ENCODE measurements around the gene OSBPL2.

Gene OSBPL2

DNA sequence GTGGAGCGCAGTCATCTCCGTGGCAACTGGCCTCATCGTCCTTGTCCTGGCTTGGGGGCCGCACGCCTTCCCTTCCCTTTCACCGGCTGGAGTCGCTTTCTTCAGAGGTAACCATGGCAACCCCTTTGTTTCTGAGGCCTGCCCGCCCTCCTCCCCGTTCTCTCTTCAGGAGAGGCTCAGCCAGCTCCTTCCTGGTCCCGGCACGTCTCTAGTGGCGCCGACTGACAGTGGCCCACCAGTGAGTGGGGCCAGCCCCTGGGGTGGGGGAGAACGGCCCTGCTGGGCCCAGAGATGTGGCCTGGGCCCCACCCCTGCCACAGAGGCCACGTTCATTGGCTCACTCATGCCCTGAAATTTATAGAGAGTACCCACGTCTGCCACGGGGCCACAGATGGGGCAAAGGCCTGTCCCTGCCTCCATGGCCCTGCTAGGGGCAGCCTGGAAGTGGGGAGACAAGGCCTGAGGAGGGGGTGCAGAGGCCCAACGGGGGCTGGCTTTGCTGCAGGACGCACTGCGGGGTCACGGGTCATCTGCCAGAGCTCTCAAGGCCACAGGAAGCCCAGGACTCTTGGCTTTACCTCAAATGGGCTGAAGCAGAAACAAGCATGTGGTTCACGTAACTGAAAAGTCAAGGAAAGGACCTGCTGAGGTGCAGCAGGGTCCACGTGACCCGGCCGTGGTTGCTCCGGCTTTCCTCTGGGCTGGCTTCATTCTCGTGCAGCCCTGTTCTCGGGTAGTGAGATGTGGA, 1.4 kb upstream of the OSBPL2 start:
- no peak for FAIRE-seq

DNA sequence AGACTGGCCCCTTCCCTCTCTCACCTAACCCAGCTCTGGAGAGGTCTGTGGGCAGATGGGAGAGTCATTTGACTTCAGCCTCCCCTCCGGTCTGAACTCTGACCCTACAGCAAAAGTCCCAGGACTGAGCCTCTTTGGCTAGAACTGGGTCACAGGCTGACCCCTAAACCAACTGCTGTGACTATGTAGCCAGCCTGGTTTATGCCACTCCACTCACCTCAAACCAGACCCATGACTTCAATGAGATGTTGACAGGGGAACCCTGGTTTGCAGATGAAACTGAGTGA, 864 bp upstream of the OSBPL2 start:
- FAIRE-seq, result no peak

DNA sequence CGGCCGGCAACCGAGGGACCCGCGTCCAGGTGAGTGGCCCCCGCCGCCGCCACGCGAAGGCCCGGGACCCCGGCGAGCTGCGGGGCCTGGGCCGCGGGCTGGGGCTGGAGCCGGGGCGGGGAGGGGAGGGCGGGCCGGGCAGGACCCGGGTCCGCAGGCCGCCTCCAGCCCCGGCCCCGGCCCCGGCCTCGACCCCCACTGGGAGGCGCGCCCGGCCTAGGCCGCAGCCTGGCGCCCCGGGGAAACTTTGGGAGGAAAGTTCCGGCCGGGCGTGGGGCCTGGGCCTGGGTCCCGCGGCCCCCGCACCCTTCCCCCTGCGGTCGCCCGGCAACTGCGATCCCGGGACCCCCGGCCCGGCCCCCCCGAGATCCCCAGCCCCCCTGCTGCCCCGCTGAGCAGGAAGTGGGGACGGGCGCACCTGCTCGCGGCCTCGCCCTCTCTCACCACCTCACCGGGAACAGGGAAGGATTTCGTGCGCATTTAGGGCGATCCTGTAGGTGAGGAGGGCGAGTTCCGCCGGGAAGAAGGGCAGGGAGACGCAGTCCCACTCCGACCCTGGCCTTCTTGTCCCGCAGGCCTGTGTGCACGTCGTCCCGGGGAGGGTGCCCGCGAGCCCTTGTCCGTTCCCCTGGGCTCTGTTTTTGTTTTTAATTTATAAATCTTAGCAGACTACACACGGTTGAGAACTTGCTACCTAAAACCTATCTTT, 402 bp downstream of the OSBPL2 start:
- FAIRE-seq, result no peak

DNA sequence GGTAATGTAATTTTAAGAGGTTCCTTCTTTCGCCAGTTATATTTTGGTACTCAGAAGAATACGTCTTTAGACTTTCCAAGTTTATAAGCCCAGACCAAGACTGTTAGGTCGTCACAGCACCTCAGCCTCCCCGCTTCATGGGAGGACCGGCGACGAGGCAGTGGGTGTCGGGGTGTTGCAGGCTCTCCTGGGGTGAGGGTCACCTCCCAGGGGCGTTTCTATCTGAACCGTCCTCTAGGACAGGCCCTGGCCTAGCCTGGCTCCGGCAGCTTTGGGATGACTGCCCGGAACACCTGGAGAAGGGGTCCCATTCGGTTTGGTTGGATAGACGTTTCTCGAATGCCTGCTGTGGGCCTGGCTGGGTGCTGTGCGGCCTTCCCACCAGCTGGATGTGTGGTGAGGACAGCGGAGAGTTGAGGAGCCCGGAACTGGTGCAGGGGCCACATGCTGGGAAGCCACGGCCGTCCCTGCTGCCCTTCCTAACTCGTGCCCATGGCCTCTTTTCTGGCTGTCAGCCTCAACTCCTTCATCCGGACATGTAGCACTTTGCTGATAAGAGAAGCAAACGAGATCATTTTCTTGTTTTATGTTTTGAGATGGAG, 1.1 kb downstream of the OSBPL2 start:
- FAIRE-seq, result no peak

DNA sequence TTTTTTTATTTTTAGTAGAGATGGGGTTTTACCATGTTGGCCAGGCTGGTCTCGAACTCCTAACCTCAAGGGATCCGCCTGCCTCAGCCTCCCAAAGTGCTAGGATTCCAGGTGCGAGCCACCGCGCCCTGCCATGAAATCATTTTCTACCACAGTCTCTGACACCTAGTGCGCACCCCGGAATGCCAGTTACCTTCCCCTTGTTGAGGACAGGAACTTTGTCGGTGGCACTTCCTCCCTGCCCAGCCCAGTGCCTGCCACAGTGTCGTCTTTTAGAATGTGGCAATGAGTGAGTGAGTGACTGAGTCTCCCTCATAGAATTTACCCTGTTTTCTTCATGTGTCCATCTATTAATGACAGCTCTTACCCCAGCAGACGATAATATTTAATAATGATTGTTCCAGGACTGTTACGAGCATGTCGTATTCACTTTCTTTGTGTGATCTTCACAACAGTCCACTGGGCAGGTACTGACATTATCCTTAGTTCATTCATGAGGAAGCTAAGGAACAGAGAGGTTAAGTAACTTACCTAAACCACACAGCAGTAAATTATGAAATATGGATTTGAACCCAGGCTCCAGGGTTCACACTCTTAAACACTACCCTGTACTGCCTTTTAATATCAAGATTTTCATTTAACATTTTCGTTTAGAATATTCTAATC, 1.8 kb downstream of the OSBPL2 start:
- no peak for FAIRE-seq

DNA sequence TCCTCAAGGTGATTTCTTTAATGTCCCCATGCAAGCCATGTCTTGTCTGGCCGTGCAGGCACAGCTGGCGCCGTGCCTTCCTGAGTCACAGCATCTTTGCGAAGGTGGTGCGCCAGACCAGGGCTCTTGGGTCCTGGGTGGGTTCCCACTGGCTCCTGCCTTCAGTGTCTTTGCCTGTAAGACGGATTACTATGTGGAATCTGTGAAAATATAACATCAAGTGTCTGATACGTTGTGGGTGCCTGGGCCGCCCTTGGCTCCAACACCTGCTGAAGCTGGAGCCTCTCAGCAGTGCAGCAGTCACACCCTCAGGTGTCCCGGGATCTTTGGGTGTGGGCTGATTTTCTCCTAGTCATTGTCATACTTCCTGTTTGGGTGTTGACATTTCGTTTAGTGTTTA, 3.2 kb downstream of the OSBPL2 start:
- FAIRE-seq, result no peak

DNA sequence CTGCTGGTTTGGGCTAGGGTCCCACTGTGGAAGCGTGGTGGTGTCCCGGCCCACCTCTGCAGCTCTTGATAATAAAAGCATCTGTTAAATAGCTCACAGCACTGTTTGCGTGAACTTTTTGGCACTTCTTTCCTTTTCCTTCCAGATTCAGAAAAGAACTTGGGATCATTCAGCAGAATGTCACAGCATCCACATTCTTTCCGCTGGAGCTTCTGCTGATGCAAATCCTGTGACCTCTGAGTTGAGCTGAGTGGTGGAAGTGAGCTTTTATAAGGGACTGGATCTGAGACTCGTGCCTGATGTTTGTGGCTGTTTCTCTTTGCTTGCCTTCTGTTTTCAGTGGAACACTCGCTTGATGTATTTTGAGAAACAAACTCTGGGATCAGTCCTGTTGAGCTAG, 3.9 kb downstream of the OSBPL2 start:
- FAIRE-seq, result no peak

DNA sequence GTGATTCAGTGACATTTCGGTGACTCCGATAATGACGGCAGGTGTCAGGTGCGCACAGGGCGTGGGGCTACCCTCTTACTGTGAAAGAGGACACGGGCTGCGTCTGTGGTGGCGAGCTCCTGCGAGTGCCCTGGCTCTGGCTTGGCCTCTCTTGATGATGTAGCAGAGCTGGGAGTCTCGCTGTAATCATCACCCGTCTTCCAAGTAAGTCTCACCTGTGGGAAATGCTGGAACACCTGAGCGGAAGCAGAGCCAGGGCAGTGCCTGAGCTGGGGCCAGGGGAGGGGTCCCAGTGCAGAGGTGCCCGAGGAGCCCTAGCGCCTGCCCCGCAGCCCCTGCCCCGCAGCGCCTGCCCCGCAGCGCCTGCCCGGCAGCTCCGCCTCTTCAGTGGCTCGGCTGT, 4.8 kb downstream of the OSBPL2 start:
- no peak for FAIRE-seq

DNA sequence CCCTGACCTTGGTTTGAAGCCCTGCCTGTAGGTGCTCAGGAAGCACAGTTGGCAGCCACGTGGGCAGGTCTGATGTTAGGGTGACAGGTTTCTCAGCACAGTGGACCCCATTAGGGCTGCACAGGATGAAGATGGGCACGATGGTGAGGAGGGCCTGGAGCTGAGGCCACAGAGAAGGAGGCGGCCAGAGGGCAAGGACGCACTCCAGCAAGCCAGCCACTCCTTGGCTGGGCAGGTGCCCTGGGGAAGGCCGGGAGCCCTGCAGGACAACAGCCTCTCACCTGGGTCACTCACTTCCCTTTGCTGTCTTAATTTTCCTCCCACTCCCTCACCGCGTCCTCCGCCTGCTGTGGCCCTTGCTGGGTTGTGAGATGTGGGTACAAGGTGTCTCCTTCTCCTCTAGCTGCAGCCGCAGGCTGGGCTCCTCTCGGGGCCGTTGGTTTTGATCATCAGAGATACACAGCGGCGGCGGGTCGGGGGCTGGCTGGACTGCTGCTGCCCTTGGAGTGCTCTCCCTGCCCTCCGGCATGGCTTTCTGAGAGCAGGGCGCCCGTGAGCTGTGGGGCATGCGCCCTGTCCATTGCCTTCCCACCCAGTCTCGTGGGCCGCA, 5.7 kb downstream of the OSBPL2 start:
- no peak for FAIRE-seq

DNA sequence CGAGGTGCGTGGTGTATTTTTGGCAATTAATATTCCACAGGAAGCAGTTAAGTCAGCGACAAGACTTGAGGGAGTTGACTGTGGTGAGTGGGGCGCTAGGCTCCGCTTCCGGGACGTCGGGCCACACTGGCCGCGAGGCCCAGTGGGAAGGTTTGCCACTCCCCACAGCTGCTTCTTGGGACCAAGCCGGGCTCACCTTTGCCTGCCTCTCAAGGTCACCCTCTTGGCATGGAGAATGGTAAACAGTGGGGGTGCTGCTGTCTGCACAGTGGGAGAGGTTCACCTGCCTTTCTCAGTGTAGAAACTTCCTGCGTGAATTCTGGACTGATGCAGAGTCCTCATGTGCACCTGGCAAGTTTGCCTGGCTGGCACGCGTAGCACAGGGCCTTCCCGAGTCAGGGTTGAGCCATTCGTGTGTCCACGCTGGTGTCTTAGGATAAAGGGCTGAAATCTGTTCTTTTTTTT, 6.4 kb downstream of the OSBPL2 start:
- FAIRE-seq, result no peak

DNA sequence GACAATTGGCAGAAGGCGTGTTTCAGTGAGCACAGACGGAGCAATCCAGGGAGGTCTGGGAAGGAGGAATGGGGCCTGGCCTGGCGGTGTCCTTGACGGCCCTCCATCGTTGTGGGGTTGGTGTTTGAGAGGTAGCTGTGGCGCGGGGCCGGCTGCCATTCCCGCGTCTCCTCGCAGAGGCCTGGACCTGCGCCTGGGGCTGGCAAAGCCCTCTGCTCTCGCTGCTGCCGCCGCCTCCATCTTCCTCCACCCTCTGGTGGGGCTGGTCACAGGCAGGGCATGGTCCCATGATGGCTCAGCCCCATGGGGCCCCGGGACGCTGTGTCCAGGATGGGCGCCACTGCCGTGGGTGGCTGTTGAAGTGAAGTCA, 7.6 kb downstream of the OSBPL2 start:
- no peak for FAIRE-seq

DNA sequence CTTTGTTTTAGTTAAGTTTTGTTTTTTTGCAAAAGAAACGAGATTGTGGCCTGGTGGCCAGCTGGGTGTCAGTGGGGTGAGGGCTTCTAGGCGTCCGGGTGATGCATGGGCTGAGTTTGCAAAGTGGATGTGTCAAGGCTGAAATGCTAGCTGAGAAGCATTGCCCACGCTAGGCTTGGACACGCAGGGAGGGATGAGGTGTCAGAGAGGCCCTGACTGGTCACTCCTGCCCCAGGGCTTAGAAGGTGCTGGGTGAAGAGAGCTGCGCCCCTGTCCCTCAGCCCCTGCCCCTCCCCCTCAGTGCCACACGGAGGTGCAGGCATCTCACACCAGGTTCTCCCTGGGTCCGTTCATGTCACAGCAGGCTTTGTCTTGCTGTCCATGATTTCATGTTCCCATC, 8.1 kb downstream of the OSBPL2 start:
- FAIRE-seq, result no peak

DNA sequence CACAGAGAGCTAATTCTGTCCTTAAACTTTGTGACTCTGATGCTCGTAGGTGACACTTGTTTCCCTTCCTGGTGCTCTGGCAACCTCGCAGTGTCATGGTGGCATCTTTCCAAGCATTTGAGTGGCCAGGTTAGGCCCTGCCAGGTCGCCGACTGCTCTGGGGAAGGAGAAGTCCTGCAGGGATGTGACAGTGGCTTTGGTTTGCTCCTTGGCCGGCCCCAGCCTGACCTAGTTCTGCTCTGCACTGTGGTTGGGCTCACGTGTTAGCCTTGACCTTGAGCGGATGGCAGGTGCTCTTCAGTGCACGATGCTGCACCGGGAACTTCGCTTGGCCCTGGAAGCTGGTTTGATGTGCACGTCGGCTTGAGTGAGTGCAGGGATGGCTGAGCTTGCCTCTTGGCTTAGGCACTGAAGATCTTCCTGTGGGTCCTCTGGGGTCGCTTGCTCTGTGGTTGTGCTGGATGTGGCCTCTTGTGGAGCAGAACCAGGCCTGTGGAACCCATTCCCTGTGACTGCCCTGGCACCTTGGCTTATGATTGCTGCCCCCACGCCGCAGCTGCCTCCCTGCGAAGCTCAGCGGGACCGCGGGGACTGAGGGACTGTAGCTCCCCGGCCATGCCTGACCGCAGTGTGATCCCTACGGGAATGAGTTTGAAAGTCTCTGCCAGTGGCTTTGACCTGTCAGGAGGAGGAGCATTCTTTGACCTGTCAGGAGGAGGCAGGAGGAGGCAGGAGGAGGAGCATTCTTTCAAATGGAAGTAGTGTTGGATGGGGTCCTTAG, 8.7 kb downstream of the OSBPL2 start:
- FAIRE-seq, result no peak

DNA sequence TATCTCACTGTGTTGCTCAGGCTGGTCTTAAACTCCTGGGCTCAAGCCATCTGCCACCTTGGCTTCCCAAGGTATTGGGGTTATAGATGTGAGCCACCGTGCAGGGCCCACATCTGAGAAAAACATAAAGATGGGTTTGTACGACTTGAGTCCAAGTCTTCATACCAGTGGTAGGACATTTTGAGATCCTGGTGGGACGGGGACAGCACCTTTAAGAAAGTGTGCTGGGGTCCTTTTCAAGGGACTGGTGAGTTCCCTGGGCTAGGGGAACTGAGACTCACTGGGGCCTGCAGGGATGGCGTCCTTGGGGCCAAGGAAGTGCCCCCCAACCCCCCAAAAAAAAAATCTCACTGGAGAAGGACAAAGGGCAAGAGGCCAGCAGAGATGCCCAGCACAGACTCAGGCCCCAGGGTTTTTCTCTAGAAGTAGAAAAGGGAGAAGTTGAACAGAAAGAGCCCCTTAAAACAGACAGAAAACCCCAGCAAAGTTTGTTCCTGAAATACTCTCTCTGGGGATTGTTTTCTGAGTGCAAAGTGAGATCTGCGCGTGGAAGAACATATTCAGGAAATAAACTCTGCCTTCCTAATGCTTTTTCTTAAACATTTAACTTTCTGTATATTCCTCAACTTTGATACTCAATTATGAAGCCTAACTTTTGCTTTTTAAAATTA, 10.7 kb downstream of the OSBPL2 start:
- FAIRE-seq, result no peak

DNA sequence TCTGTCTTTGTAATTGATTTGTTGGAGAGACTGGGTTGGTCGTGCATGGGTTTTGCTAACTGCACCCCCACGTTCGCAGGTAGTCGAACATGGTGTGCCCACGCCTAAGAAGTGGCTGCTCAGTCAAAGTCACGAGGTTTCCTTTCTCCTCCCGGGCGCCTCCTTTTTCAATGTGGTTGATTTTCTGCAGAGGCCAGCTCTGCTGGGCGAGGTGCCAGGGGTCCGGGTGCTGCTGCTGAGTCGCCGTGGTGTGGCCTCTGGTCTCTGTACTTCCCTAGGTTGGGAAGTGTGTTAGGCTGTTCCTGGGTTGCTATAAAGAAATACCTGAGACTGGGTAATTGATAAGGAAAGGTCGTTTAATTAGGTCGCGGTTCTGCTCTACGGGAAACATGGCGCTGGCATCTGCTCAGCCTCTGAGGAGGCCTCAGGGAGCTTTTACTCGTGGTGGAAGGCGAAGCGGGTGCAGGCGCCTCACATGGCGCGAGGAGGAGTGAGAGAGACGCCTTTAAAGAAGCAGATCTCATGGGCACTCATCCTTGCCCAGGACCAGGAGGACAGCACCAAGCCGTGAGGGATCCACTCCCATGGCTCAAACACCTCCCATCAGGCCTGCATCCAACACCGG, 14.1 kb downstream of the OSBPL2 start:
- no peak for FAIRE-seq

DNA sequence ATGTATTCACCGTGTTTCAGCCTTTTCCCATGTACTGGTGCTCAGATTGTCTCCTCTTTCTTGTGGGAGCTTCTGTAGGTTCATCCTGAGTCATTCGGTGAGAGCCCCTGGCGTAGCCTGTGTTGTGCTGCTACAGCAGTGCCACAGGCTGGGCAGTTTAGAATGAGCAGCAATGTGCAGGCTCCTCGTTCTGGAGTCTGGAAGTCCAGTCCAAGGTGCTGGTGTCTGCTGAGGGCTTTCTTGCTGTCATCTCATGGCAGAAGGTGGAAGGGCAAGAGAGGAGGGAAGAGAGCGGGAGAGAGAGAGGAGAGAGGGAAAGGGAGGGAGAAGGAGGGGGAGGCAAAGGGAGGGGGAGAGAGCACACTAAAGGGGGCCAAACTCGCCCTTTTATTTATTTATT, 15.1 kb downstream of the OSBPL2 start:
- no peak for FAIRE-seq

DNA sequence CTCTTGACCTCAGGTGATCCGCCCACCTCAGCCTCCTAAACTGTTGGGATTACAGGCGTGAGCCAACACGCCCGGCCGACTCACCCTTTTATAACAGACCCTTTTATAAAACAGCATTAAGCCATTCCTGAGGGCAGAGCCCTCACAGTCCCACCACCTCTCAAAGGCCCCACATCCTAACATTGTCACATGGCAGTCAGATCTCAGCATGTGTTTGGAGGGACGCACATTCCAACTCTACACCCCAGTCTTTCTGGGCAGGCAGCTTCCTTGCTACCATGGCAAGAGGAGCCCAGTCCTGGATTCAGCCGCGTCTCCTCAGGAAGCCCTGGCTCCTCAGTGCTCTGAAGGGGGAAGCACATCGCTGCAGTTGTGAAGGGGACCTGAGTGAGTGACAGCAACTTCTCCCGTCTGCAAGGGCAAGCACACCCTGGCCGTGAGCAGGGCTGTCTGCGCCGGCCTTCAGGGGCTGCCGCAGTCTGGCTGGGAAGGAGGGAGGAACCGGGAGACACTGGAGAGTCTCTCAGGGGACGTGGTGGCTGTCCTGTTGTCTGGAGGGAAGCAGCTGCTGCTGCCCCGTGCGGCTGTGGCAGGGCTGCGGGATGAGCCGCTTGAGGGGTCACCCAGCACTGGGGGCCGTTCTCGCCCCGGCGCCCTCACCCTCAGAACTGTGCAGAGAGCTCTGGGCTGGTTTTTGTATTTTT, 15.9 kb downstream of the OSBPL2 start:
- FAIRE-seq, result no peak

DNA sequence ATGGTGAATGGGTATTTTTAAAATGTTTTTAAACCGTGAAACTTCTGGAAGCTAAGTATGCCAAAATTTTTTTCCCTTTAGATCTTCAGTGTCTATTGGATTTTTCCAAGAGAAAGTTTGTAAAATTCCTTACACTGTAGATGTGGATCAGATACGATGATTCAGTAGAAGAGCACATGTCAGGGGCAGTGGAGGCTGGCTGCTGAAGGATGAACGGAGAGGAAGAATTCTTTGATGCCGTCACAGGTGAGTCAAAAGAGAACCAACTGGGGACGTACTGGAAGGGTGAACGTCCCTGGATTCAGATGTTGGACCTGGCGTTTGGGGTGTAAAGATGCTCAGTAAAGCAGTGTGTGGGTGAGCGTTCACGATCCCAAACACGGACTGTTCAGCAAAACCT, 17.7 kb downstream of the OSBPL2 start:
- no peak for FAIRE-seq

DNA sequence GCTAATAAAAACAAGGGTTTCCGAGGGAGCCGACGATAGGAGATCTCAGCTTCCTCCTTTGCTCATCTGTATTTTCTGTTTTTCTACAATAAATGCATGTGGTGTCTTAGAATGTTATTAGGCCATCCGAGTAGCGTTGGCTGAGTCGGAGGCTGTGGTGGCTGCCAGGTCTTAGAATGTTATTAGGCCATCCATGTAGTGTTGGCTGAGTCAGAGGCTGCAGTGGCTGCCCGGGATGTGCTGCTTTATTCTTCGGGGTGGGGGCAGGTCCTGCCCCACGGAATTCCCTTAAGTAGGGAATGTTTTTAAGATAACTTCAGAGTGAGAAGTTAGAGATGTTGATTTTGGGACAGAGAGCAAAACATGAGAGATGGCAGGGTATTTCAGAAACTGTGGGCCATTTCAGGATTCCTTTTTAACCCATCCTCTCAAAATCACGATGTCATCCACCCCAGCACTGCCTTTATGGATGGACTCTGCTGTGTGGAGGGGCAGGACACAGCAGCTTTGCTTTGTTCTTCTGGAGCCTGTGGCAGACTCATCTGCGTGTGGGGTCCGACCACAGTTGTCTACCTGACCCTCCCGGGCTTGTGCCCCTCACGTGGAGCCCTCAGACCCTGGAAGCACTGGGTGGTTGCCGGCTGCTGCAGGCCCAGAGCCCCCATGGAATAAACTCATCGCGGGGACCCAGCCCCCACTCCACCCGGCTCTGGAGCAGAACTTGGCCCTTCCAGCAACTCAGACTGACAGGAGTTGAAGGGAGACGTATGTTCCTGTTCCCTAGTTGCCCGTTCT, 20.4 kb downstream of the OSBPL2 start:
- no peak for FAIRE-seq

DNA sequence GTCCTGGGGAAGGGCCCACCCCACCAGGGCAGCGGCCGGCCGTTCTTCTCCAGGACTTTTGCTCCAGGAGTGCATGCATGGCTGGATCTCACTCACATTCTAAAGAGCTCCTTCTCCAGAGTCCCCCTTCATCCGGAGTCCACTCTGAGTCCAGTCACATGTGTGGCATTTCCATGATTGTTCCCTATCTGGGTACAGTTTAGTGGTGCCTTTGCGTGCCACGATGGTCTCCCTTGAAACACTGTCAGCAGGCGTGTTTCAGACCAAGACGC, 20.9 kb downstream of the OSBPL2 start:
- FAIRE-seq, result no peak

Measured in G401.6 (cell line).